GM12878 (cell line): Measurements from ENCODE around the gene CLCN2. TPM values are rescaled to one million over a fixed set of nuclear protein-coding genes. Genes with fewer than 3 reads are reported as not detected.

Experiments used
- ATAC-seq: fragments of 200-7000 bp; cut with Tn5 transposase; 3 replicates; pipeline ENCODE4 v1.9.1; 2020; ENCODE audit warnings: mild to moderate bottlenecking, moderate library complexity
- BruUV-seq: library from RNA; stranded (reverse); fragments of 400-500 nt; replicated peaks from 2 replicates; lab custom pipeline; 2021; lab: Mats Ljungman, UMichigan
- CTCF ChIA-PET: fragments of 300-600 bp; sonication (Branson Sonifier 250); formaldehyde crosslinking; extraction: SDS; loops from one replicate; lab custom pipeline; 2021; ENCODE audit warnings: inconsistent platforms; lab: Yijun Ruan, JAX
- POLR2A ChIA-PET: fragments of 350-600 bp; formaldehyde crosslinking; extraction: SDS; loops from one replicate; lab custom pipeline; 2021; ENCODE audit warnings: inconsistent platforms; lab: Charles Lee
- RAD21 ChIA-PET: fragments of 300-600 bp; sonication (Branson Sonifier 250); formaldehyde crosslinking; loops from one replicate; lab custom pipeline; 2023; ENCODE audit warnings: antibody characterized with exemption; ENCODE audit not compliant: unreplicated experiment; lab: Charles Lee
- SMC1A ChIA-PET: fragments of 300-600 bp; sonication (Branson Sonifier 250); formaldehyde crosslinking; loops from one replicate; lab custom pipeline; 2023; ENCODE audit not compliant: unreplicated experiment, uncharacterized antibody; lab: Charles Lee
- DNase-seq: peaks from one replicate; pipeline ENCODE4 v3.0.0-alpha.2; 2011; ENCODE audit warnings: low read depth, low spot score
- FAIRE-seq: peaks from 3 replicates; lab custom pipeline; 2011; peaks lifted over from hg19 to GRCh38; lab: Jason Lieb, UNC
- H2AFZ ChIP-seq: 2 replicates; pipeline ENCODE4 v1.6.0; 2011; ENCODE audit warnings: low read depth, low read length, control low read depth; ENCODE audit not compliant: control insufficient read depth
- H3K27ac ChIP-seq: 2 replicates; pipeline ENCODE4 v1.5.1; 2011; ENCODE audit warnings: control low read depth; ENCODE audit not compliant: control insufficient read depth, insufficient read depth
- H3K27me3 ChIP-seq, 2 experiments: replicated peaks in 1 of 2; 2 replicates each; pipeline versions ENCODE4 v1.6.0 to v1.6.1; 2011; ENCODE audit warnings: low read length in 1 of 2; ENCODE audit not compliant: control insufficient read depth in 2 of 2, insufficient read depth in 2 of 2
- H3K36me3 ChIP-seq, 2 experiments: 2 replicates each; pipeline ENCODE4 v1.5.1; 2011; ENCODE audit warnings: low read length in 1 of 2; ENCODE audit not compliant: control insufficient read depth in 2 of 2, insufficient read depth in 2 of 2
- H3K4me1 ChIP-seq: 2 replicates; pipeline ENCODE4 v1.6.1; 2011; ENCODE audit warnings: mild to moderate bottlenecking, low read length, moderate library complexity, mixed read lengths; ENCODE audit not compliant: control insufficient read depth, insufficient read depth
- H3K4me2 ChIP-seq: 2 replicates; pipeline ENCODE4 v1.6.0; 2011; ENCODE audit warnings: control low read depth; ENCODE audit not compliant: control insufficient read depth, insufficient read depth
- H3K4me3 ChIP-seq: fragments of 200-600 bp; sonication (generic); 2 replicates; pipeline ENCODE4 v1.5.1; 2016
- H3K79me2 ChIP-seq: 2 replicates; pipeline ENCODE4 v1.6.0; 2011; ENCODE audit warnings: low read length; ENCODE audit not compliant: control insufficient read depth, insufficient read depth
- H3K9ac ChIP-seq: 2 replicates; pipeline ENCODE4 v1.8.0; 2011; ENCODE audit warnings: low read length, control low read depth, mixed read lengths; ENCODE audit not compliant: control insufficient read depth, insufficient read depth
- H3K9me3 ChIP-seq: replicated peaks from 3 replicates; pipeline ENCODE4 v1.5.1; 2011; ENCODE audit warnings: mild to moderate bottlenecking, low read length; ENCODE audit not compliant: control insufficient read depth, insufficient read depth
- H4K20me1 ChIP-seq: 2 replicates; pipeline ENCODE4 v1.6.0; 2011; ENCODE audit not compliant: control insufficient read depth, insufficient read depth
- CBFB ChIP-seq: IDR thresholded peaks from 2 replicates; pipeline ENCODE4 v1.6.1; 2016; ENCODE audit warnings: antibody characterized with exemption, low read depth
- GATAD2B ChIP-seq: fragments of 450-650 bp; conservative IDR thresholded peaks from 2 replicates; pipeline ENCODE4 v1.6.1; 2017; ENCODE audit warnings: low read depth, mild to moderate bottlenecking, moderate library complexity
- KLF5 ChIP-seq: fragments of 450-650 bp; IDR thresholded peaks from 2 replicates; pipeline ENCODE4 v1.6.1; 2014; ENCODE audit warnings: mild to moderate bottlenecking; ENCODE audit not compliant: partially characterized antibody
- MTA2 ChIP-seq: fragments of 450-650 bp; IDR thresholded peaks from 2 replicates; pipeline ENCODE4 v1.6.1; 2016; ENCODE audit warnings: low read depth, mild to moderate bottlenecking, moderate library complexity
- NKRF ChIP-seq: fragments of 450-650 bp; conservative IDR thresholded peaks from 2 replicates; pipeline ENCODE4 v1.6.1; 2017; ENCODE audit warnings: mild to moderate bottlenecking, moderate library complexity
- RAD51 ChIP-seq: fragments of 450-650 bp; IDR thresholded peaks from 2 replicates; pipeline ENCODE4 v1.6.1; 2016; ENCODE audit warnings: moderate library complexity, mild to moderate bottlenecking, inconsistent platforms
- RELA ChIP-seq: fragments of 450-650 bp; IDR thresholded peaks from 2 replicates; pipeline ENCODE4 v1.8.0; 2014; ENCODE audit warnings: borderline replicate concordance; ENCODE audit not compliant: partially characterized antibody
- SIX5 ChIP-seq: IDR thresholded peaks from 2 replicates; pipeline ENCODE4 v1.6.1; 2011; ENCODE audit warnings: mild to moderate bottlenecking, low read depth, low read length, moderate library complexity; ENCODE audit not compliant: severe bottlenecking
- SMC3 ChIP-seq: IDR thresholded peaks from 2 replicates; pipeline ENCODE4 v1.6.1; 2011; ENCODE audit warnings: low read length, improper control_type of control experiment, borderline replicate concordance
- STAT3 ChIP-seq: IDR thresholded peaks from 2 replicates; pipeline ENCODE4 v1.6.1; 2011; ENCODE audit warnings: low read depth, low read length, improper control_type of control experiment
- ZNF217 ChIP-seq: fragments of 450-650 bp; IDR thresholded peaks from 2 replicates; pipeline ENCODE4 v1.6.1; 2017; ENCODE audit warnings: antibody characterized with exemption, mild to moderate bottlenecking
- ZSCAN29 ChIP-seq: fragments of 450-650 bp; IDR thresholded peaks from 2 replicates; pipeline ENCODE4 v1.6.1; 2017; ENCODE audit warnings: mild to moderate bottlenecking, moderate library complexity
- WGBS: methylation state at CpG from one replicate; pipeline ENCODE4 v1.1.6; 2016; ENCODE audit warnings: low lambda C conversion rate; ENCODE audit not compliant: insufficient replicate concordance, insufficient coverage; ENCODE audit errors: missing lambda C conversion rate; 5-methylcytosine and 5-hydroxymethylcytosine counted together
- in situ Hi-C: fragments of 300-500 bp; cut with MboI; formaldehyde crosslinking; loops from 9 replicates; pipeline ENCODE4 v1.14.3; 2018; ENCODE audit warnings: mixed read lengths
- intact Hi-C: fragments of 100-400 bp; cut with micrococcal nuclease; formaldehyde crosslinking; loops from one replicate; pipeline ENCODE4 v1.14.2; 2022; ENCODE audit not compliant: unreplicated experiment
- polyA plus RNA-seq, 11 experiments: library from polyadenylated mRNA; depleted of rRNA in 4 of 11; unstranded in 6 of 11; stranded (reverse) in 5 of 11; fragments of >200 nt; fragmentation: Nextera tagmentation in 4 of 11; fragmentation: Illumina TruSeq in 1 of 11; extraction: Ambion mirVana in 4 of 11; extraction: Trizol in 1 of 11; gene quantifications; 1 replicate in 1 of 11; 2 replicates in 10 of 11; pipeline versions ENCODE4 v1.2.1 to v1.2.3, GENCODE V29; 2011 to 2016; ENCODE audit warnings: inconsistent platforms in 2 of 11, missing spikeins in 2 of 11, low read depth in 1 of 11
- total RNA-seq, 4 experiments: library from RNA; depleted of rRNA in 3 of 4; stranded (reverse); fragments of >200 nt in 3 of 4; fragmentation: Illumina TruSeq in 1 of 4; extraction: Trizol in 1 of 4; gene quantifications; 2 replicates each; pipeline versions ENCODE4 v1.2.1 to v1.2.3, GENCODE V29; 2013 to 2021

CLCN2 gene
- total and polyA plus RNA-seq, 10 of the 15 experiments (the other 5 are each of a cell fraction or from before 2014, with no cell fraction given): 0.13 to 2.6 (median 0.85) TPM; not detected in 1

- Histone ChIP-seq H3K4me3 (no peak overlapping the region), H3K4me2 (no peak overlapping the region), H4K20me1 (no peaks in the 10 kb centered on the region), H3K36me3 (no peaks in the 10 kb centered on the region), H3K9ac (no peak overlapping the region), H3K9me3 (no peaks in the 10 kb centered on the region), H3K27ac (no peak overlapping the region), H3K79me2 (no peaks in the 10 kb centered on the region), H3K27me3 (peaks cover 3 to 11% of the 10 kb centered on the region in 2 experiments), H3K4me1 (no peaks in the 10 kb centered on the region), H2AFZ (no peak overlapping the region)
- ChIA-PET POLR2A (no interaction called here), SMC1A (no interaction called here), RAD21 (no interaction called here), CTCF (interaction anchor here (1.2 to 2.1 kb wide), 3 partner anchors 165 to 403 kb away, joined by 3 to 6 read pairs (median 4); no protein-coding TSS in a partner anchor)
- DNase-seq: no peak
- in situ Hi-C loops (no loop called here), intact Hi-C loops (no loop called here)
- no peak for FAIRE-seq
- WGBS: 34% methylated on average over 12 of the region's 12 CpGs
- no peak for ATAC-seq
- BruUV-seq: no TSS peak
- TF ChIP-seq MTA2 (no peak), RAD51 (no peak), SIX5 (no peak)
These were observed 14.5 kb upstream of the CLCN2 start for GRCh38 chr3:184375747-184376461.

- in situ Hi-C loops: no loop called here
- POLR2A ChIA-PET: interaction anchor here (0.6 kb wide), 1 partner anchor 122 kb away, joined by 5 read pairs; no protein-coding TSS in a partner anchor
- FAIRE-seq (no peak), ATAC-seq (no peak), DNase-seq (no peak)
- no peak overlapping the region for H3K27ac ChIP-seq
- H3K4me1 ChIP-seq: no peaks in the 10 kb centered on the region
- CTCF ChIA-PET: interaction anchor here (1.0 to 4.0 kb wide), 5 partner anchors 18 to 168 kb away, joined by 3 to 79 read pairs (median 6); no protein-coding TSS in a partner anchor
- no peaks in the 10 kb centered on the region for H4K20me1 ChIP-seq
- H3K79me2 ChIP-seq: no peaks in the 10 kb centered on the region
- no peaks in the 10 kb centered on the region for H3K36me3 ChIP-seq
- H3K4me3 ChIP-seq: no peak overlapping the region
- BruUV-seq: no TSS peak
- no peak overlapping the region for H3K4me2 ChIP-seq
- H3K9ac ChIP-seq: no peak overlapping the region
- H2AFZ ChIP-seq: no peak overlapping the region
- RAD21 ChIA-PET: interaction anchor here (3.4 kb wide), 1 partner anchor 19 kb away, joined by 11 read pairs; no protein-coding TSS in a partner anchor
- H3K9me3 ChIP-seq: no peaks in the 10 kb centered on the region
- WGBS: 49% methylated on average over 6 of the region's 6 CpGs
- intact Hi-C loops: no loop called here
- SMC1A ChIA-PET: interaction anchor here (1.0 to 1.5 kb wide), 2 partner anchors 103 to 168 kb away, joined by 3 to 4 read pairs; no protein-coding TSS in a partner anchor
- H3K27me3 ChIP-seq: peaks cover 0 to 8% of the 10 kb centered on the region in 2 experiments; a peak in 2 of 4 replicates
- TF ChIP-seq CBFB (no peak), ZSCAN29 (no peak), KLF5 (no peak), ZNF217 (no peak), STAT3 (no peak), SMC3 (no peak), GATAD2B (no peak), RELA (no peak), NKRF (no peak)
These were observed 12.0 kb upstream of the CLCN2 start for GRCh38 chr3:184373422-184373821.
